ENCODE data around the gene KICS2.

GRCh38 chr12:64236549-64236948 lies 14.5 kb upstream of the KICS2 start:
- TF ChIP-seq, protein P1, sequence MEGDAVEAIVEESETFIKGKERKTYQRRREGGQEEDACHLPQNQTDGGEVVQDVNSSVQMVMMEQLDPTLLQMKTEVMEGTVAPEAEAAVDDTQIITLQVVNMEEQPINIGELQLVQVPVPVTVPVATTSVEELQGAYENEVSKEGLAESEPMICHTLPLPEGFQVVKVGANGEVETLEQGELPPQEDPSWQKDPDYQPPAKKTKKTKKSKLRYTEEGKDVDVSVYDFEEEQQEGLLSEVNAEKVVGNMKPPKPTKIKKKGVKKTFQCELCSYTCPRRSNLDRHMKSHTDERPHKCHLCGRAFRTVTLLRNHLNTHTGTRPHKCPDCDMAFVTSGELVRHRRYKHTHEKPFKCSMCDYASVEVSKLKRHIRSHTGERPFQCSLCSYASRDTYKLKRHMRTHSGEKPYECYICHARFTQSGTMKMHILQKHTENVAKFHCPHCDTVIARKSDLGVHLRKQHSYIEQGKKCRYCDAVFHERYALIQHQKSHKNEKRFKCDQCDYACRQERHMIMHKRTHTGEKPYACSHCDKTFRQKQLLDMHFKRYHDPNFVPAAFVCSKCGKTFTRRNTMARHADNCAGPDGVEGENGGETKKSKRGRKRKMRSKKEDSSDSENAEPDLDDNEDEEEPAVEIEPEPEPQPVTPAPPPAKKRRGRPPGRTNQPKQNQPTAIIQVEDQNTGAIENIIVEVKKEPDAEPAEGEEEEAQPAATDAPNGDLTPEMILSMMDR (IDR thresholded peaks at IDR 0.05) = no peak
- TF ChIP-seq EZH2 (IDR thresholded peaks at IDR 0.05) = no peak
- no peak for TF ChIP-seq EZH2phosphoT487 (IDR thresholded peaks at IDR 0.05)

Measured in neural progenitor cell (in vitro differentiated cells).